C4-2B (cell line): ENCODE results near the gene NT5C3B.

Experiments
- ZFX ChIP-seq: fragments of 450-650 bp; IDR thresholded peaks from 2 replicates; pipeline ENCODE4 v1.6.1; 2017
- TF ChIP-seq, protein P1 (sequence below): fragments of 450-650 bp; conservative IDR thresholded peaks from 2 replicates; pipeline ENCODE4 v1.5.1; 2017; ENCODE audit warnings: mild to moderate bottlenecking

DNA sequence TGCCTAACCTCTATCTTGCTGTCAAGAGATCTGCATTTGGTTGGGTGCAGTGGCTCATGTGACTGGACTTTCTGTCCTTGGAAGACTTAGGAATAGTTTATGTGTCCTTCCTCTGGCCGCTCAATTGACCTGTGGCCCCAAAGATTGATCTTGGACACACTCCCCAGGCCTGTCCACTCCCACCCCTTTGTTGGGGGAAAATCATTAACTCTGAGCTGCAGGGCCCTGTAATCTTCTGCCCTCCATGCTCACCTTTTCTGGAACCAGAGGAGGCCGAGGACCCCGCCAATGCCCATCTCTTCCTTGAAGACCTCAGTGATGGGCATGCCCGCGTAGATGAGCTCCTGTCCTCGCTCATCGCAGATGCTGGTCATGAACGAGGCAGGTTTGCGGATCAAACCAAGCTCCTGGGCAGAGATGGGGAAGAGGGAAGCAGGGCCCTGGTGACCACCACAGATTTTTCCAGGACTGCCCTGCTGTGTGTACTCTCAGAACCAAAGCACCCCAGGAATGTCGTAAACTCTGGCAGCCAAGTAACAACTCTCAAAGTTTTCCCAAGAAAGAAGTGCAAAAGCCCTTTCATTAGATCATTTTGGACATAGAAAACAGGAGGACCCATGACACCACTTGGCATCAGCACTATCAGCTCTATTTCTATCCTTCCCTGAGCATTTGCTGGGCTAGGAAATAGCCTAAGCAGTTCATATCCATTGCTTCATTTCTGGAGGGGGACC is 37.7 kb upstream of the NT5C3B start:
- TF ChIP-seq, protein P1, sequence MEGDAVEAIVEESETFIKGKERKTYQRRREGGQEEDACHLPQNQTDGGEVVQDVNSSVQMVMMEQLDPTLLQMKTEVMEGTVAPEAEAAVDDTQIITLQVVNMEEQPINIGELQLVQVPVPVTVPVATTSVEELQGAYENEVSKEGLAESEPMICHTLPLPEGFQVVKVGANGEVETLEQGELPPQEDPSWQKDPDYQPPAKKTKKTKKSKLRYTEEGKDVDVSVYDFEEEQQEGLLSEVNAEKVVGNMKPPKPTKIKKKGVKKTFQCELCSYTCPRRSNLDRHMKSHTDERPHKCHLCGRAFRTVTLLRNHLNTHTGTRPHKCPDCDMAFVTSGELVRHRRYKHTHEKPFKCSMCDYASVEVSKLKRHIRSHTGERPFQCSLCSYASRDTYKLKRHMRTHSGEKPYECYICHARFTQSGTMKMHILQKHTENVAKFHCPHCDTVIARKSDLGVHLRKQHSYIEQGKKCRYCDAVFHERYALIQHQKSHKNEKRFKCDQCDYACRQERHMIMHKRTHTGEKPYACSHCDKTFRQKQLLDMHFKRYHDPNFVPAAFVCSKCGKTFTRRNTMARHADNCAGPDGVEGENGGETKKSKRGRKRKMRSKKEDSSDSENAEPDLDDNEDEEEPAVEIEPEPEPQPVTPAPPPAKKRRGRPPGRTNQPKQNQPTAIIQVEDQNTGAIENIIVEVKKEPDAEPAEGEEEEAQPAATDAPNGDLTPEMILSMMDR, result no peak
- no peak for TF ChIP-seq ZFX
